Chondrocyte (in vitro differentiated cells): ENCODE results near the gene TRERF1. TPM values are rescaled to one million over a fixed set of nuclear protein-coding genes. Genes with fewer than 3 reads are reported as not detected.

ENCODE experiments used
- DNase-seq: peaks from one replicate; pipeline ENCODE4 v3.0.0; 2021; ENCODE audit warnings: mixed read lengths, low spot score
- H3K27ac Mint-ChIP-seq: one replicate; pipeline ENCODE4 v1.8.0; 2021; ENCODE audit warnings: mild to moderate bottlenecking, moderate library complexity, mixed read lengths; ENCODE audit not compliant: unreplicated experiment
- H3K27me3 Mint-ChIP-seq: 2 replicates; pipeline ENCODE4 v1.8.0; 2021; ENCODE audit warnings: low read depth, mixed read lengths
- H3K36me3 Mint-ChIP-seq: 2 replicates; pipeline ENCODE4 v1.8.0; 2021; ENCODE audit warnings: low read depth, mixed read lengths
- H3K4me1 Mint-ChIP-seq: 2 replicates; pipeline ENCODE4 v1.8.0; 2021; ENCODE audit warnings: low read depth, mild to moderate bottlenecking, mixed read lengths
- H3K4me3 Mint-ChIP-seq: one replicate; pipeline ENCODE4 v1.8.0; 2021; ENCODE audit warnings: mild to moderate bottlenecking, moderate library complexity, mixed read lengths; ENCODE audit not compliant: unreplicated experiment
- H3K9me3 Mint-ChIP-seq: 2 replicates; pipeline ENCODE4 v1.8.0; 2021; ENCODE audit warnings: low read depth, mixed read lengths
- total RNA-seq: library from RNA; stranded (reverse); gene quantifications from 3 replicates; pipeline ENCODE4 v1.2.1, GENCODE V29; 2021
- TF ChIP-seq, protein P1 (sequence below): fragments of 200-600 bp; sonication (generic); IDR thresholded peaks from 2 replicates; pipeline ENCODE4 v1.5.0; 2021; ENCODE audit warnings: antibody characterized with exemption, mild to moderate bottlenecking, moderate library complexity

The TRERF1 gene
- total RNA-seq, 1 donor from 2014 or later: 1.8 TPM

GRCh38 chr6:42453654-42454427, 2.1 kb upstream of the TRERF1 start:
- no peak for DNase-seq
- peak overlapping the region; percentile 96 for H3K4me3 Mint-ChIP-seq
- peaks cover 28% of the 10 kb centered on the region for H3K4me1 Mint-ChIP-seq
- H3K9me3 Mint-ChIP-seq: no peaks in the 10 kb centered on the region
- H3K36me3 Mint-ChIP-seq: no peaks in the 10 kb centered on the region
- TF ChIP-seq, protein P1, sequence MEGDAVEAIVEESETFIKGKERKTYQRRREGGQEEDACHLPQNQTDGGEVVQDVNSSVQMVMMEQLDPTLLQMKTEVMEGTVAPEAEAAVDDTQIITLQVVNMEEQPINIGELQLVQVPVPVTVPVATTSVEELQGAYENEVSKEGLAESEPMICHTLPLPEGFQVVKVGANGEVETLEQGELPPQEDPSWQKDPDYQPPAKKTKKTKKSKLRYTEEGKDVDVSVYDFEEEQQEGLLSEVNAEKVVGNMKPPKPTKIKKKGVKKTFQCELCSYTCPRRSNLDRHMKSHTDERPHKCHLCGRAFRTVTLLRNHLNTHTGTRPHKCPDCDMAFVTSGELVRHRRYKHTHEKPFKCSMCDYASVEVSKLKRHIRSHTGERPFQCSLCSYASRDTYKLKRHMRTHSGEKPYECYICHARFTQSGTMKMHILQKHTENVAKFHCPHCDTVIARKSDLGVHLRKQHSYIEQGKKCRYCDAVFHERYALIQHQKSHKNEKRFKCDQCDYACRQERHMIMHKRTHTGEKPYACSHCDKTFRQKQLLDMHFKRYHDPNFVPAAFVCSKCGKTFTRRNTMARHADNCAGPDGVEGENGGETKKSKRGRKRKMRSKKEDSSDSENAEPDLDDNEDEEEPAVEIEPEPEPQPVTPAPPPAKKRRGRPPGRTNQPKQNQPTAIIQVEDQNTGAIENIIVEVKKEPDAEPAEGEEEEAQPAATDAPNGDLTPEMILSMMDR: no peak
- peak overlapping the region; percentile 65 for H3K27ac Mint-ChIP-seq
- no peaks in the 10 kb centered on the region for H3K27me3 Mint-ChIP-seq

- Mint-ChIP-seq H3K36me3 (no peaks in the 10 kb centered on the region), H3K4me1 (peaks cover 28% of the 10 kb centered on the region), H3K9me3 (no peaks in the 10 kb centered on the region), H3K4me3 (peak overlapping the region; percentile 96), H3K27me3 (no peaks in the 10 kb centered on the region), H3K27ac (peak overlapping the region; percentile 76)
- TF ChIP-seq, protein P1: no peak
- DNase-seq: peak; percentile 94
Observed at GRCh38 chr6:42453031-42453653, 1.4 kb upstream of the TRERF1 start.

GRCh38 chr6:42452171-42453030, 675 bp upstream of the TRERF1 start:
- no peaks in the 10 kb centered on the region for H3K9me3 Mint-ChIP-seq
- DNase-seq: no peak
- H3K27me3 Mint-ChIP-seq: no peaks in the 10 kb centered on the region
- H3K36me3 Mint-ChIP-seq: no peaks in the 10 kb centered on the region
- H3K4me3 Mint-ChIP-seq: peak overlapping the region; percentile 96
- TF ChIP-seq, protein P1: no peak
- peaks cover 28% of the 10 kb centered on the region for H3K4me1 Mint-ChIP-seq
- peak overlapping the region; percentile 86 for H3K27ac Mint-ChIP-seq

DNA sequence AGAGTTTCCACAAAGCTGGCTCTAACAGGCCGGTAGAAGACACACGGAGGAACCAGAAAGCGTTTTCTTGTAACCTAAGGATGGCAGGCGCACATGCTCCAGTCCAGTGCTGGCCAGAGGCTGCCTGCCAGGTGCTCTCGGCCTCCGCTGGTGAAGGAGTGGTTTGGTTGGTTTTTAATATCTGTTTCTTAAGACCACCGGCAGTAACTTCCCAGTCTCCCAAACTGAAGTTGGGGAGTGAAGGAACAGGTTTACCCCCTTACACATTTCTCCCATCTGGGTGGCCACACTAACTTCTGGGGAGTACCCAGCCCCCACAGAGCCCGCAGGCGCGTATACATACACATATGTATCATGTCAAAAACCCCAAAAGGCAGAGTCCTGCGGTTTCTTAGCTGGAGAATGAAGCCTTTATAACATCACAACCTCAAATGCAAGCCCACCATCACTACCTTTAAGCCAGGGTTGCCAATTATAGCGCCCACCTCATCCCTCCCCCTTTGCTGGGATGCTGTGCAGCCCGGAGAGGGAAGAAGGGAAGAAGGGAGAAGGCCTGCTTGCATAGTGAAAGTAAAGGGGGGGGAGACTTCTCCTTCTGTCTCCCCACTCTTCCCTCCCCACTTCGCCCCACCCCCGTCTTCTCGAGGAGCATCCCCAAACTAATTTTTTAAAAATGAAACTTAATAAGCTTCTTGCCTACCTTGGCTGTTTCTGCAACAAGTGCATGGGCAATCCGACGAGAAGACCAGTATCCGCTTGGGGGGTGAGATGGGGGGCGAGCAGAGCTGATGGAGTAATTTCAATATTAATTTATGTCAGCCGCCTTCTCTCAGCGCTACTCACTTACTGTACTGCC, 1.0 kb downstream of the TRERF1 start:
- Mint-ChIP-seq H3K4me1 (peaks cover 28% of the 10 kb centered on the region), H3K27ac (no peak overlapping the region), H3K27me3 (no peaks in the 10 kb centered on the region), H3K9me3 (no peaks in the 10 kb centered on the region), H3K4me3 (peak overlapping the region; percentile 96), H3K36me3 (no peaks in the 10 kb centered on the region)
- DNase-seq: no peak
- TF ChIP-seq, protein P1: no peak
